ENCODE measurements around the gene LGMN.
A peak's percentile ranks its signal among the peaks of the same experiment; 100 is the strongest.
"Not testable (repeated sequence)": the region's sequence is repeated elsewhere in the genome, so short reads cannot be mapped to it uniquely, and the experiment has no call there.

LGMN gene

GRCh38 chr14:92683041-92683440, 65.4 kb downstream of the LGMN start:
- Histone ChIP-seq H3K79me2 (ENCODE audit: insufficient read depth, low read length) (no peaks in the 10 kb centered on the region), H3K9me3 (ENCODE audit: insufficient read depth, low read length) (no peaks in the 10 kb centered on the region), H3K9ac (ENCODE audit: low read length) (no peak overlapping the region), H3K4me3 (ENCODE audit: insufficient read depth, low read length, poor library complexity, severe bottlenecking) (no peak overlapping the region), H3K36me3 (ENCODE audit: low read length) (no peaks in the 10 kb centered on the region), H2AFZ (ENCODE audit: low read depth, low read length, severe bottlenecking) (no peak overlapping the region), H3K9me2 (replicated peaks; ENCODE audit: insufficient read depth, low read length) (no peaks in the 10 kb centered on the region), H4K20me1 (ENCODE audit: low read depth, low read length) (no peaks in the 10 kb centered on the region), H3K27me3 (ENCODE audit: low read length) (no peaks in the 10 kb centered on the region), H3K27ac (ENCODE audit: low read depth, low read length) (no peak overlapping the region), H3K4me2 (ENCODE audit: low read depth, low read length, poor library complexity, severe bottlenecking) (no peak overlapping the region), H3F3A (ENCODE audit: insufficient read depth) (no peaks in the 10 kb centered on the region)
- TF ChIP-seq EZH2phosphoT487 (conservative IDR thresholded peaks at IDR 0.05; ENCODE audit: low read length) (no peak), CTCF (IDR thresholded peaks at IDR 0.05; ENCODE audit: insufficient read depth, low read length, poor library complexity, severe bottlenecking) (no peak)

- H3K4me3 ChIP-seq (ENCODE audit: insufficient read depth, low read length, poor library complexity, severe bottlenecking): no peak overlapping the region
- H3K9ac ChIP-seq (ENCODE audit: low read length): no peak overlapping the region
- no peaks in the 10 kb centered on the region for H4K20me1 ChIP-seq (ENCODE audit: low read depth, low read length)
- H3K79me2 ChIP-seq (ENCODE audit: insufficient read depth, low read length): no peaks in the 10 kb centered on the region
- H3K4me2 ChIP-seq (ENCODE audit: low read depth, low read length, poor library complexity, severe bottlenecking): no peak overlapping the region
- no peaks in the 10 kb centered on the region for H3K9me3 ChIP-seq (ENCODE audit: insufficient read depth, low read length)
- no peaks in the 10 kb centered on the region for H3F3A ChIP-seq (ENCODE audit: insufficient read depth)
- no peak for TF ChIP-seq EZH2phosphoT487 (conservative IDR thresholded peaks at IDR 0.05; ENCODE audit: low read length)
- TF ChIP-seq CTCF (IDR thresholded peaks at IDR 0.05; ENCODE audit: insufficient read depth, low read length, poor library complexity, severe bottlenecking): peak; percentile 93
- H3K36me3 ChIP-seq (ENCODE audit: low read length): no peaks in the 10 kb centered on the region
- H2AFZ ChIP-seq (ENCODE audit: low read depth, low read length, severe bottlenecking): no peak overlapping the region
- H3K9me2 ChIP-seq (replicated peaks; ENCODE audit: insufficient read depth, low read length): no peaks in the 10 kb centered on the region
- H3K27ac ChIP-seq (ENCODE audit: low read depth, low read length): no peak overlapping the region
- H3K27me3 ChIP-seq (ENCODE audit: low read length): no peaks in the 10 kb centered on the region
Observed at GRCh38 chr14:92680781-92681650, 67.4 kb downstream of the LGMN start.

- H3K36me3 ChIP-seq (ENCODE audit: low read length); H3K4me2 ChIP-seq (ENCODE audit: low read depth, low read length, poor library complexity, severe bottlenecking); H4K20me1 ChIP-seq (ENCODE audit: low read depth, low read length); H3K9me2 ChIP-seq (replicated peaks; ENCODE audit: insufficient read depth, low read length); H3K27me3 ChIP-seq (ENCODE audit: low read length); H3K79me2 ChIP-seq (ENCODE audit: insufficient read depth, low read length); H3F3A ChIP-seq (ENCODE audit: insufficient read depth); H3K9ac ChIP-seq (ENCODE audit: low read length); H3K27ac ChIP-seq (ENCODE audit: low read depth, low read length); H2AFZ ChIP-seq (ENCODE audit: low read depth, low read length, severe bottlenecking); H3K4me3 ChIP-seq (ENCODE audit: insufficient read depth, low read length, poor library complexity, severe bottlenecking); H3K9me3 ChIP-seq (ENCODE audit: insufficient read depth, low read length): not testable (repeated sequence)
Observed at GRCh38 chr14:92680330-92680729, 68.1 kb downstream of the LGMN start.

GRCh38 chr14:92679246-92679645, 69.2 kb downstream of the LGMN start:
- H3K79me2 ChIP-seq (ENCODE audit: insufficient read depth, low read length): no peaks in the 10 kb centered on the region
- H3K4me3 ChIP-seq (ENCODE audit: insufficient read depth, low read length, poor library complexity, severe bottlenecking): no peak overlapping the region
- no peak overlapping the region for H3K4me2 ChIP-seq (ENCODE audit: low read depth, low read length, poor library complexity, severe bottlenecking)
- H4K20me1 ChIP-seq (ENCODE audit: low read depth, low read length): no peaks in the 10 kb centered on the region
- H3F3A ChIP-seq (ENCODE audit: insufficient read depth): no peaks in the 10 kb centered on the region
- H3K9me2 ChIP-seq (replicated peaks; ENCODE audit: insufficient read depth, low read length): no peaks in the 10 kb centered on the region
- TF ChIP-seq EZH2phosphoT487 (conservative IDR thresholded peaks at IDR 0.05; ENCODE audit: low read length): no peak
- no peak for TF ChIP-seq CTCF (IDR thresholded peaks at IDR 0.05; ENCODE audit: insufficient read depth, low read length, poor library complexity, severe bottlenecking)
- no peaks in the 10 kb centered on the region for H3K27me3 ChIP-seq (ENCODE audit: low read length)
- H3K36me3 ChIP-seq (ENCODE audit: low read length): no peaks in the 10 kb centered on the region
- no peak overlapping the region for H2AFZ ChIP-seq (ENCODE audit: low read depth, low read length, severe bottlenecking)
- H3K9me3 ChIP-seq (ENCODE audit: insufficient read depth, low read length): no peaks in the 10 kb centered on the region
- H3K9ac ChIP-seq (ENCODE audit: low read length): no peak overlapping the region
- H3K27ac ChIP-seq (ENCODE audit: low read depth, low read length): no peak overlapping the region
